A549 (cell line): ENCODE measurements around the gene LUZP2.

Experiments
- CEBPB ChIP-seq, 2 experiments: fragments of >200 bp in 1 of 2; sonication (Bioruptor Twin) in 1 of 2; formaldehyde crosslinking in 1 of 2; IDR thresholded peaks; 2 replicates each; pipeline ENCODE4 v1.6.1; 2012 to 2016
- FOSL2 ChIP-seq, 2 experiments: fragments of 450-650 bp in 1 of 2; fragments of >200 bp in 1 of 2; sonication (Bioruptor Twin) in 1 of 2; formaldehyde crosslinking; IDR thresholded peaks; 2 replicates each; pipeline versions ENCODE4 v1.5.0 to v1.6.1; 2016 to 2020; ENCODE audit warnings: mild to moderate bottlenecking in 1 of 2, moderate library complexity in 1 of 2
- RNF2 ChIP-seq: fragments of 200-600 bp; sonication (generic); IDR thresholded peaks from 2 replicates; pipeline ENCODE4 v1.6.1; 2016; ENCODE audit warnings: low read depth, mild to moderate bottlenecking, antibody characterized with exemption, moderate library complexity, borderline replicate concordance
- TF ChIP-seq, protein P1 (sequence below): fragments of >200 bp; sonication (Bioruptor Twin); formaldehyde crosslinking; IDR thresholded peaks from 3 replicates; pipeline ENCODE4 v1.5.1; 2016

DNA sequence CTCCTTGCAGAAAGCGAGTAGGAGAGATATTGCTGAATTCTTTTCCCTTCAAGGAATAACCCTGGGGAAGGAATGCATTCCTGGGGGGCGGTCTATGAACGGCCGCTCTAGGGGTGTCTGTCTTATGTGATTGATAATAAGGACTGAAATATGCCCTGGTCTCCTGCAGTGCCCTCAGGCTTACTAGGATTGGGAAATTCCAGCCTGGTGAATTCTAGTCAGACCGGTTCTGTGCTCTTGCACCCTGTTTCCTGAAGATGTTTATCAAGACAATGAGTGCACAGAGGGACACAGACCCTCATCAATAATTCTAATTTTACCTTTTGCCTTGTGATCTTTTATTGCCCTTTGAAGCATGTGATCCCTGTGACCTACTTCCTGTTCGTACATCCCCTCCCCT is 140.7 kb downstream of the LUZP2 start:
- TF ChIP-seq FOSL2 (IDR thresholded peaks at IDR 0.05) (no peak), FOSL2 (CRISPR knock-in tag; IDR thresholded peaks at IDR 0.05) (no peak), CEBPB (IDR thresholded peaks at IDR 0.05) (no peak), RNF2 (no peak)
- TF ChIP-seq, protein P1, sequence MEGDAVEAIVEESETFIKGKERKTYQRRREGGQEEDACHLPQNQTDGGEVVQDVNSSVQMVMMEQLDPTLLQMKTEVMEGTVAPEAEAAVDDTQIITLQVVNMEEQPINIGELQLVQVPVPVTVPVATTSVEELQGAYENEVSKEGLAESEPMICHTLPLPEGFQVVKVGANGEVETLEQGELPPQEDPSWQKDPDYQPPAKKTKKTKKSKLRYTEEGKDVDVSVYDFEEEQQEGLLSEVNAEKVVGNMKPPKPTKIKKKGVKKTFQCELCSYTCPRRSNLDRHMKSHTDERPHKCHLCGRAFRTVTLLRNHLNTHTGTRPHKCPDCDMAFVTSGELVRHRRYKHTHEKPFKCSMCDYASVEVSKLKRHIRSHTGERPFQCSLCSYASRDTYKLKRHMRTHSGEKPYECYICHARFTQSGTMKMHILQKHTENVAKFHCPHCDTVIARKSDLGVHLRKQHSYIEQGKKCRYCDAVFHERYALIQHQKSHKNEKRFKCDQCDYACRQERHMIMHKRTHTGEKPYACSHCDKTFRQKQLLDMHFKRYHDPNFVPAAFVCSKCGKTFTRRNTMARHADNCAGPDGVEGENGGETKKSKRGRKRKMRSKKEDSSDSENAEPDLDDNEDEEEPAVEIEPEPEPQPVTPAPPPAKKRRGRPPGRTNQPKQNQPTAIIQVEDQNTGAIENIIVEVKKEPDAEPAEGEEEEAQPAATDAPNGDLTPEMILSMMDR: no peak
